ENCODE measurements around the gene CLEC10A. TPM values are rescaled to one million over a fixed set of nuclear protein-coding genes. Genes with fewer than 3 reads are reported as not detected.

CLEC10A gene
- total RNA-seq, 4 donors from 2014 or later, result 0.59 to 3.9 (median 2.1) TPM

DNA sequence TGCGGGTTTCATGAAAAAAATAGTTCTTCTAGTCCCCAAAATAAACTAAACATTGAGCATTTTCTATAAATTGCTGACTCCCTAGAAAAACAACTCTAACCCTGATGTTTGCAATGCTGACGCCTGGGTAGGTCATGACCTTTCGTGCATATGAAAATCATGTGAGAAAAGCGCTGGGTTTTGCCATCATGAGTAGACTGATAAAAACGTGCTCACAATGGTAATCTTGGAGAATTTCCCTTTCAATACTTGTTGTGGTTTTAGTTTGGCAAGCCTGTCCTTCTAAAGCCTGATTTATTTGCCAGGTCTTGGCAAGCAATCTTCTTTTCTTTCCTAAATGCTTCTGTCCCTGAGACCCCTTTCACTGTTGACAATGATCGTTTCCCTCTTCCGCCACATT is 4.0 kb upstream of the CLEC10A start:
- no peak overlapping the region for H3K27ac ChIP-seq
- H3K9me3 ChIP-seq, result no peaks in the 10 kb centered on the region
- no peaks in the 10 kb centered on the region for H3K4me1 ChIP-seq
- no peaks in the 10 kb centered on the region for H3K36me3 ChIP-seq
- intact Hi-C loops (cut with DNase I), result no loop called here
- H3K27me3 ChIP-seq, result no peaks in the 10 kb centered on the region
- no peak overlapping the region for H3K4me3 ChIP-seq (replicated peaks in 1 of 3)
- TF ChIP-seq, protein P1, sequence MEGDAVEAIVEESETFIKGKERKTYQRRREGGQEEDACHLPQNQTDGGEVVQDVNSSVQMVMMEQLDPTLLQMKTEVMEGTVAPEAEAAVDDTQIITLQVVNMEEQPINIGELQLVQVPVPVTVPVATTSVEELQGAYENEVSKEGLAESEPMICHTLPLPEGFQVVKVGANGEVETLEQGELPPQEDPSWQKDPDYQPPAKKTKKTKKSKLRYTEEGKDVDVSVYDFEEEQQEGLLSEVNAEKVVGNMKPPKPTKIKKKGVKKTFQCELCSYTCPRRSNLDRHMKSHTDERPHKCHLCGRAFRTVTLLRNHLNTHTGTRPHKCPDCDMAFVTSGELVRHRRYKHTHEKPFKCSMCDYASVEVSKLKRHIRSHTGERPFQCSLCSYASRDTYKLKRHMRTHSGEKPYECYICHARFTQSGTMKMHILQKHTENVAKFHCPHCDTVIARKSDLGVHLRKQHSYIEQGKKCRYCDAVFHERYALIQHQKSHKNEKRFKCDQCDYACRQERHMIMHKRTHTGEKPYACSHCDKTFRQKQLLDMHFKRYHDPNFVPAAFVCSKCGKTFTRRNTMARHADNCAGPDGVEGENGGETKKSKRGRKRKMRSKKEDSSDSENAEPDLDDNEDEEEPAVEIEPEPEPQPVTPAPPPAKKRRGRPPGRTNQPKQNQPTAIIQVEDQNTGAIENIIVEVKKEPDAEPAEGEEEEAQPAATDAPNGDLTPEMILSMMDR (IDR thresholded peaks at IDR 0.05), result no peak
- WGBS, 2 donors, result 50 to 57% methylated on average over 7 of the region's 7 CpGs
- DNase-seq, result no peak

GRCh38 chr17:7083592-7083991 is 3.5 kb upstream of the CLEC10A start:
- WGBS, 2 donors, result 83 to 84% methylated on average over 4 of the region's 4 CpGs
- Histone ChIP-seq H3K4me1 (no peaks in the 10 kb centered on the region), H3K4me3 (replicated peaks in 1 of 3) (no peak overlapping the region), H3K9me3 (no peaks in the 10 kb centered on the region), H3K27ac (no peak overlapping the region), H3K27me3 (no peaks in the 10 kb centered on the region), H3K36me3 (no peaks in the 10 kb centered on the region)
- DNase-seq, result no peak
- TF ChIP-seq, protein P1 (IDR thresholded peaks at IDR 0.05), result no peak
- no peak for TF ChIP-seq POLR2A (IDR thresholded peaks at IDR 0.05)
- intact Hi-C loops (cut with DNase I), result no loop called here

GRCh38 chr17:7081341-7082062 is 1.5 kb upstream of the CLEC10A start:
- intact Hi-C loops (cut with DNase I), result no loop called here
- no peaks in the 10 kb centered on the region for H3K36me3 ChIP-seq
- no peak overlapping the region for H3K4me3 ChIP-seq (replicated peaks in 1 of 3)
- no peaks in the 10 kb centered on the region for H3K4me1 ChIP-seq
- no peak overlapping the region for H3K27ac ChIP-seq
- no peaks in the 10 kb centered on the region for H3K27me3 ChIP-seq
- H3K9me3 ChIP-seq, result no peaks in the 10 kb centered on the region
- WGBS, 2 donors, result 84 to 89% methylated on average over 15 to 16 of the region's 16 CpGs
- TF ChIP-seq, protein P1 (IDR thresholded peaks at IDR 0.05), result no peak
- no peak for TF ChIP-seq POLR2A (IDR thresholded peaks at IDR 0.05)
- no peak for DNase-seq

GRCh38 chr17:7080456-7081041 is 498 bp upstream of the CLEC10A start:
- WGBS, 2 donors, result 65 to 72% methylated on average over 10 of the region's 10 CpGs
- H3K4me3 ChIP-seq (replicated peaks in 1 of 3), result no peak overlapping the region
- H3K9me3 ChIP-seq, result no peaks in the 10 kb centered on the region
- no peak overlapping the region for H3K27ac ChIP-seq
- DNase-seq, result peak; percentile 15 to 19
- TF ChIP-seq, protein P1 (IDR thresholded peaks at IDR 0.05), result no peak
- no peak for TF ChIP-seq POLR2A (IDR thresholded peaks at IDR 0.05)
- no peaks in the 10 kb centered on the region for H3K27me3 ChIP-seq
- H3K36me3 ChIP-seq, result no peaks in the 10 kb centered on the region
- intact Hi-C loops (cut with DNase I), result no loop called here
- no peaks in the 10 kb centered on the region for H3K4me1 ChIP-seq

GRCh38 chr17:7078711-7079110 is 1.3 kb downstream of the CLEC10A start:
- no peaks in the 10 kb centered on the region for H3K4me1 ChIP-seq
- H3K9me3 ChIP-seq, result no peaks in the 10 kb centered on the region
- no peak overlapping the region for H3K4me3 ChIP-seq (replicated peaks in 1 of 3)
- H3K27ac ChIP-seq, result no peak overlapping the region
- H3K36me3 ChIP-seq, result no peaks in the 10 kb centered on the region
- no peaks in the 10 kb centered on the region for H3K27me3 ChIP-seq
- TF ChIP-seq, protein P1 (IDR thresholded peaks at IDR 0.05), result no peak
- no peak for TF ChIP-seq POLR2A (IDR thresholded peaks at IDR 0.05)
- WGBS, 2 donors, result 87 to 90% methylated on average over 10 of the region's 10 CpGs
- DNase-seq, result no peak
- intact Hi-C loops (cut with DNase I), result no loop called here

All from thyroid gland (tissue), 4 donors.